LoVo (cell line): ENCODE data around the gene NHS.
"Not testable (repeated sequence)": the region's sequence is repeated elsewhere in the genome, so short reads cannot be mapped to it uniquely, and the experiment has no call there.

Source experiments
- DNase-seq: peaks from one replicate; pipeline ENCODE4 v3.0.0-alpha.2; 2016; ENCODE audit warnings: low spot score

Gene NHS

DNA sequence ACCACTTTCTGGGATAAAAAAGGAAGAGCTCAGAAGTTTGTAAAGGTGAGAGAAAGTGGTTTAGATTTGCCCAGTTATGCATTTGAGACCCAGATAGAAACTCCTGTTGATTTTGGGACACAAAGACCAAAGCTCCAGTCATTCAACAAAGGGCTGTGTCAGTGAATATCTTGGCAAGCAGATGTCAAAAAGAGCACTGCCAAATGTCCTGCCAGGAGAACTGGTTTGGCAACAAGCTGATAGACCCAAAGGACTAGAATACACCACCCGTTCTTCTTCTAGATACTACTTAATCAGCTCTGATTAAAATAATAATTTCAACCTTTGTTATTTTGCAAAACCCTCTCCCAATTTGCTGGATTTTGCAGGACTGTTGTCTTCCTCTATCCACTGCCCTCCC is 121.4 kb downstream of the NHS start:
- peak; percentile 8 for DNase-seq

- no peak for DNase-seq
Measured at GRCh38 chrX:17497193-17497592, 122.2 kb downstream of the NHS start.

DNA sequence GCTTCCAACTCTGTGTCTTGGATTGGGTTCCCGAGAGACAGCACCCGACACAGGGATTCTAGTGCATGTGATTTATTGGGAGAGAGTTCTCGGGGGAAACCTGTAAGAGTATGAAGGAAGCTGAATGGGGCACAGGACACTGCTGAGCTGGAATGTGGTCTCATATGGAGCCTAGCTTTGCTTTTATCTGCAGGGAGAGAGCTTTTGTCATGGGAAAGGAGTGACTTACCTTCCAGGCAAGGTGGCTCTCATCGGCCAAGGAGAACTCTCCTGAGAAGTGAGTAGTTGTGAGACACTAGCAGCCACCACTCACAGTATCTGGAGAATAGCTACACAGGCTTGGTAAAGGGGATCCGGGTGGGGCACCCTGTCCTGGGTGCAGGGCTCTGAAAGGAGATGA is 124.5 kb downstream of the NHS start:
- no peak for DNase-seq

- peak; percentile 58 for DNase-seq
Measured at GRCh38 chrX:17500145-17500579, 125.2 kb downstream of the NHS start.

GRCh38 chrX:17501746-17502145 is 126.7 kb downstream of the NHS start:
- DNase-seq, result no peak

GRCh38 chrX:17506352-17506751 is 131.4 kb downstream of the NHS start:
- not testable (repeated sequence) for DNase-seq

- no peak for DNase-seq
Measured at GRCh38 chrX:17511556-17511955, 136.6 kb downstream of the NHS start.

DNA sequence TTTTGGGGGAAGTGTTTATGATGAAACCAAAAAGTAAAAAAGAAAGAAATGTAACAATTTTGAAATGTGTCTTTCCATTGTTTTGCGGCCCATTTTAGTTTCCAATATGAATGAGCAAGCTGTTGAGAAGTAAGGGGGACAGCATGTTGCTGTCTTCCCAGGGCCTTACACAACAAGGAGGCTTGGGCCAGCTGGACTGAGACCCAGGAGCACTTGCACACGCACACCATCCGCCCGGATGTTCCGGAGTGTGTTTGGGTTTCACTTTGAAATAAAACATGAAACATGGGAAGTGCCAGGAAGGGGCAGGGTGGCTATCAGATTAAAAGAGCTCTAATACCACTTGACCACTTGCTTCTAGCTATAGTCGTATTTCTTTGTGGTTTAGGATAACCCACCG is 144.4 kb downstream of the NHS start:
- DNase-seq, result no peak

GRCh38 chrX:17520016-17520615 is 145.1 kb downstream of the NHS start:
- no peak for DNase-seq

- peak; percentile 7 for DNase-seq
Measured at GRCh38 chrX:17521871-17522693, 147.1 kb downstream of the NHS start.

DNA sequence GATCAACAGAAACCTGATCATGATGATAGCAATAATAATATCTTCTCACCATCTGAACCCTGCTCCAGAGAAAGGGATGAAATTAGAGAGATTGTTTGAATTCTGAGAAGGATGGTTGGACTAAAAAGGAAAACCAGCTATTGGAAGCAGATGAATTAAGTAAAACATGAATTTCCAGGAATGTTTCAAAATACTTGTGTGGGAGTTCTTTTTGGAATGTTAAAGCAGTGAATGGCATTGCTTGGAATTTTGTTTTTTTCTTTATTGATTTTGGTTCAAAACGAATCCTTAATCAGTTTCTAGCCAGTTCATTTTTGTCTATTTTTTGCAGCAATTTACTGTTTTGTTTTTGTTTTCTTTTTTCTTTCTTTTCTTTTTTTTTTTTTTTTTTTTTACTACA is 150.3 kb downstream of the NHS start:
- DNase-seq, result no peak

DNA sequence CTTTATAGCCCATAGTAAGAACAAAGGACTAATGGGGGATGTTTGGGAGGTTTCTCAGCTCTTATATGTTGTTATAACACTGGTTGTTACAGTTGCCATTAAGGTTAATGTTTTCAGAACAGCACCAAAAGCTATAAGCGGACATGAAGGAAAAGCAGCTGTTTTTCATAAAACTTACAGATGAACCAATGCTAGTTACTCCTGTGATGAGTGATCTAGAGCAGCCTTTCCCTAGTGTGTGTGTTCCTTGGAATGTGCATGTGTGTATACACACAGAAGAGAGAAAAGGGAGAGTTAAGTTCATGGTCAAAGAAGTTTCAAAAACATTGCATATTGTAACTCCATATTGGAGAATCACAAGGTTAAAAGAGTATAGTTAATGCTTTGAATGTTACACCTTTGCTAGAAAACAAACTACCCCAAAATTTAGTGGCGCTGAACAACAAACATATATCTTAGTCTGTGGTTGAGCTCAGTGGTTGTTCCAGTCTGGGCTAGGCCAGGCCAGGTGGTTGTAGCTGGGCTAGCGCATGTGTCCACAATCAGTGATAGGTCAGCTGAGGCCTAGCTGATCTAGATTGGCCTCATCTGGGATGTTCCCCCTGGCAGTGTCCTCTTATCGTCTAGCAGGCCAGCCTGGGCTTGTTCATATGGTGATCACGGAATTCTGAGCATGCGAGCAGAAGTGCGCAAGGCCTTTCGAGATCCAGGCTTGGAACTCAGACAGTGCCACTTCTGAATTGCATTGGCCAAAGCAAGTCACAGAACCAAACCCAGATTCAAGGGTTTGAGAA is 151.0 kb downstream of the NHS start:
- DNase-seq, result no peak

DNA sequence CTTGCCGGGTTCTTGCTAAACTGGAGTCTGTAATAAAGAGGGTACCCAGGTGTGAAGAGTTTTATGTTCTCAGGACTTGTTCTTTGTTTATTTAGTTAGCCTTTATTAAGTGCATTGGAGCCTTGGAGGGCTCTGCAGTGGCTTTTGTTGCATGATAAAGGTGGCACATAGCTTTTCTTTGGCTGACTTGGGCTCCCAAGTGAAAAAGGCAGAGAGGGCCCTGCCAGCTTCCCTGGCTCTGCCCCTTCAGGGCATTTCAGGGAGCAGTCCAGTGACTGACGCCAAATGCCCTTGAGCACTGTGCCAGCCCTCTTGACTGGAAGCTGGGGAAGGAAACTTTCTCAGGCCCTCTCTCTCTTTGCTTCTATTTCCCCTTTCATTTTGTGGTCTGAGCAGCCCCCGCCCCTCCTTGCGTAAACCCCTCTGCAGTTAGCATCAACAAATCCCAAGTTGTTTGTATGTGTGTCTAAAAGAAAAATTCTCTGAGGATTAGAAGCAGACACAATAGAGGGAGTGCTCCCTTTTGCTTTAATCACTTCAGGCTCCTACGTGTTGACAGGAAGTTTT is 152.2 kb downstream of the NHS start:
- DNase-seq, result peak; percentile 5

DNA sequence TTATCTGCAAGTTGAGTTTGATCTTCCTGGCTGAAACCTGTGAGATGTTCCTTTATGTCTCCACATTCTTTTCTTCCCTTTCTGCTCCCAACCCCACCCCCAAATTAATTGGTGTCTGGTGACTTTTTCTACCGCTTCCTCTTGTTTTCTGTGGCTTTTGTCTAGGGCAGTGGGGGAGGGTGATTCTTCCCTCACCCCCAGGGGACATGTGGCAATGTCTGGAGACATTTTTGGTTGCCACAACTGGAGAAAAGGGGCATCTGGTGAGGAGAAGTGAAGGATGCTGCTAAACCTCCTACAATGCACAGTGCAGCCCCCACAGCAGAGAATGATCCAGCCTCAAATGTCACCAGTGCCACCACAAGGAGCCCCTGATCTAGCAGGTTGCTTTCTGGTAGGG is 152.9 kb downstream of the NHS start:
- DNase-seq, result no peak

- DNase-seq, result no peak
Measured at GRCh38 chrX:17529151-17529745, 154.2 kb downstream of the NHS start.

GRCh38 chrX:17531500-17531899 is 156.5 kb downstream of the NHS start:
- DNase-seq, result no peak

DNA sequence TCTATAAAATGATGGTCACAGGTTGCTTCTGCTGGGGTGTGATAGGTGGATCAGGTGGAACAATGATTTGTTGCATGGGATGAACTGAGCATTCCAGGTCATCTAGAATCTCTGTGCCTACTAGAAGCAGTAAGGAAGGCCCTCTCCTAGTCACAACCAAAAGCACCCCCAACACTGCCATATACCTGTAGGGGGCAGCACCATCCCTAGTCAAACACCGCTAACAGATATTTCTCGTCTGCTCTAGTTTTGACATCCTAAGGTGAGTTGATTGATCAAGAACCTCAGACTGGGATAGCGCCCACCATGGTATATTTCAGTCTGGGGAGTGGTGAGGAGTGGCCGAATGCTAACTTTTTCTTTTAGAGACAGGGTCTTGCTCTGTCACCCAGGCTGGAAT is 160.2 kb downstream of the NHS start:
- no peak for DNase-seq

DNA sequence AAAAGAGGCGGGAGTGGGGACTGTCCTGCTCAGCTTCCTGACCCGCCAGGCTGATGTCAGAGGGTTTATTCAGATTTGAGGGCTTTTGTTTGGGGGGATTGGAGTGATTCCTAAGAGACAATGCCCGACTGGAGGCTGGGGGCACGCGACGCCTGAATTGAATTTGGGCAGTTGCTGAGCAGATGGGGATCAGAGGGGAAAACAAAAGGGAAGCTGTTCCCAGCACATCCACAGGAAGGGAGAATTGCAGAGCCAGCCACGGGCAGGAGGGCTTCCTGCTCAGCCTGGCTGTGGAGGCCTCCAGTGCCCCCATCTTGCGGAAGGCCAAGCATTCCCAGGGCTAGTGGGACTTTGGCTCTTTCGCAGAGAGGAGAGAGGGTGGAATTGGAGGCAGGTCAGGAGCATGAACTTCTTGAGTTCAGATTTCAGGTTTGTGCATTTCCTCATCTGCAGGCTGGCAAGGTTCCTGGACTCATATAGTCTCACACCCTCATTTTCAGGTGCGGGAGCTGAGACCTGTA is 162.8 kb downstream of the NHS start:
- DNase-seq, result no peak

GRCh38 chrX:17542123-17542522 is 167.1 kb downstream of the NHS start:
- no peak for DNase-seq

DNA sequence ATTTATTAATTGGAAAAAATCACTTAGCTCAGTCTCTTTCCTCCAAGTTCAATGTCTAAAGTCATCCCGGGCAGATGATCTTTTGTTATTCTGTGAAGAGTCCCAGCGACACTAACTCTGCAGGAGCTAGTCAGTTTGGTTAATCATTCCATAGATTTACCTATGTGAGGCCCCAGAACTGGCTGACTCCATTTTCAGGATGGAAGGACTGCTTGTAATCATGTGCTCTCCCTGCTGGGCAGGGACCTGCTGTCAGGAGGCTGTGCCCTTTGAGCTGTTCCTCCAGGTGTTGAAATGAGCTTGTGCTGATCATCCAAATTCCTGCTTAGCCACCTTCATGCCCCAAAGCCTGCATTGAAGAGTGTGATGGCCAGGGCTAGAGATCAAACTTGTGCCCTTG is 169.8 kb downstream of the NHS start:
- DNase-seq, result no peak

DNA sequence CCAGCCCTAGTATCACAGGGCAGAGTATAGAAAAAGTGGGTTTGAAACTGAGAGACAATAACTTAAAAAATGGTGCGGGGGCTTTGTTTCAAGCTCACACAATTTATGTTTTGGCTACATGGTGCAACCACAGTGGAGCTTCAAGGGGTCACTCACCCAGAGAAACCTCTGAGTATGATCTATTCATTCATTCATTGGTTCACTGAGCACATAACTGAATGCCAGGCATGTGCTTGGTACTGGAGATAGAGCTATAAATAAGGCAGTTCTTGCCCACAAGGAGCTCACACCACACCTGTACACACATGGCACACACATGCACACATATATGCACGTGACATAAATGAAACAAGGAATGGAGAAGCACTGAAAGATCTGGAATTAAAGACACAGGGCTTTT is 171.4 kb downstream of the NHS start:
- no peak for DNase-seq

GRCh38 chrX:17547658-17548057 is 172.7 kb downstream of the NHS start:
- DNase-seq, result peak; percentile 58
